OCI-M2 (cell line): ENCODE results near the gene PAX7.

Experiments used
- DNase-seq: peaks from one replicate; lab custom pipeline; 2025; ENCODE audit not compliant: unreplicated experiment; lab: John Stamatoyannopoulos, UW

Gene PAX7

GRCh38 chr1:18789246-18789645, 158.6 kb downstream of the PAX7 start:
- no peak for DNase-seq

GRCh38 chr1:18792747-18793146, 162.1 kb downstream of the PAX7 start:
- DNase-seq, result no peak

- no peak for DNase-seq
Measured at GRCh38 chr1:18793164-18793563, 162.5 kb downstream of the PAX7 start.

GRCh38 chr1:18794051-18794450, 163.4 kb downstream of the PAX7 start:
- DNase-seq, result no peak

GRCh38 chr1:18794561-18794960, 163.9 kb downstream of the PAX7 start:
- DNase-seq, result no peak

GRCh38 chr1:18795002-18795689, 164.5 kb downstream of the PAX7 start:
- DNase-seq, result no peak

GRCh38 chr1:18796950-18797349, 166.3 kb downstream of the PAX7 start:
- DNase-seq, result no peak
